Measurements from ENCODE around the gene APOBEC3G.
A peak's percentile ranks its signal among the peaks of the same experiment; 100 is the strongest.
"Not testable (repeated sequence)": the region's sequence is repeated elsewhere in the genome, so short reads cannot be mapped to it uniquely, and the experiment has no call there.

The APOBEC3G gene

DNA sequence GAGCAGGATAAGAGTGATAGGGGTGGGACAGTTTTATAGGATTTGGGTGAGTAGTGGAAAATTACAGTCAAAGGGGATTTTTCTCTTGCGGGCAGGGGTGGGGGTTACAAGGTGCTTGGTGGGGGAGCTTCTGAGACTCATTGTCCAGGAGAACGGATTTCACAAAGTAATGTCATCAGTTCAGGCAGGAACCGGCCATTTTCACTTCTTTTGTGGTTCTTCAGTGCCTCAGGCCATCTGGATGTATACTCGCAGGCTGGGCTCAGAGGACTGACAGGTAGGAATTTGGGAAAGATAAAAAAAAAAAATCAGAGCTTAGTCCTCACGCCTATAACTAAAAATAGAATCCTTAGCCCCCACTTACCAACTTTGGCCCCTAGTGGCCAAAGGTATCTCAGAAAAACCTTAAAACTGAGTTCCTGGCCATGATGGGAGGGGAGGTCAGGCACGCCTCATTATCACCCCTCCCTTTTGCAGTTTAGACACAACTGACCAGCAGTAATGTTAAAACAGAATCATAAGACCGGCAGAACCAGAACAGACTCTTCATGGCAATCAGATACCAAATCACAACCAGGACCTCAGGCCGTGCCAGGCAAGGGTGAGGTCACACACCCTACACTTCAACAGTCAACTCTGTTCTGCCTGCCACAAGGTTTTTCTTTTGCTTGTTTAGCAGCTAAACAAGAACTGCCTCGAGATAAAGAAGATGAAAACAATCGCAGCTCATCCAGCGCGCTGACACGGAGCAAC is 8.9 kb upstream of the APOBEC3G start:
- DNase-seq = no peak

DNA sequence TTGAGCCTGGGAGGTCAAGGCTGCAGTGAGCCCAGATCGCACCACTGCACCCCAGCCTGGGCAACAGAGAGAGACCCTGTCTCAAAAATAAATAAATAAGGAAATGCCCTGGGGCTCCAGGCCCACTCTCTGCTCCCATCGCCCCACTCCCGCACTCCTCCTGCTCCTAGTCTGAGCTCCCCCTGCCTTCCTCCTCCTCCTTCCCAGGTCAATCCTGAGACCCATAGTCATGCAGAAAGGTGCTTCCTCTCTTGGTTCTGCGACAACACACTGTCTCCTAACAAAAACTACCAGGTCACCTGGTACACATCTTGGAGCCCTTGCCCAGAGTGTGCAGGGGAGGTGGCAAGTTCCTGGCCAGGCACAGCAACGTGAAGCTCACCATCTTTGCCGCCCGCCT is 6.9 kb upstream of the APOBEC3G start:
- no peak for DNase-seq

DNA sequence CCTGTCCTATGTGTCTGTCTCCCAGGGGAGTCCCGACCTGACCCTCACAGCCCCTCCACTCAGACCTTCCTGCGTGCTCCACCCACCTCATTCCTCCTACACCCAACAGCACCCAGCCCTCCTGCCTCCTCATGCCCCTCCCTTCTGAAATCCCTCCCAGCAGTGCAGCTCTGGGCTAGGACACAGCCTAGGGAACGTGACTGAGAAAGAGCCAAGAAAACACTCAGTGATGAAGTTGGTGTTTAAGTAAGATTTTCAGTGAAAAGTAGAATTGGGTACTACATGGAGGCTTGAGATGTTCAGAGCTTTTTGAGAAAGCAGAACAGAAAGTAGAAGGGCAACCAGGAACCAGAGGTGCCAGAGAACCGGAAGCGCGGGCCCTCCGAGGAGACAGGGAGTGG is 4.5 kb upstream of the APOBEC3G start:
- DNase-seq = not testable (repeated sequence)

DNA sequence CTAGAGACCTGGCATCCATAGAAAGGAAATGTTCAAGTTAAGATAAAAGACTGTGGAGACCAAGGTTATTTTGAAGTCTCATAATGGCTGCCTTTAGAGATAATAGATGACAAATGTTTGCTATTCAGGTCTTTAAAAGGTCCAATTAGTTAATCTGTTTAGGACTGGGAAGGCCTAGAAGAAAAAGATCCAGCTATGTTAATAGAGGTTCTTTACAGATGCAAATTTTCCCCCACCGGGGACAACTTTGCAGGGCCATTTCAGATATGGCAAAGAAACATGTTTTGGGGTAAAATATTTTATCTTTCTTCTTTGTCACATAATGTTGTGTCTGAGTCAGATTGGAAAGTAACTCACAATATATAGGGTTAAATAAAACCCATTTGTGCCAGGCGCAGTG is 3.1 kb upstream of the APOBEC3G start:
- no peak for DNase-seq

DNA sequence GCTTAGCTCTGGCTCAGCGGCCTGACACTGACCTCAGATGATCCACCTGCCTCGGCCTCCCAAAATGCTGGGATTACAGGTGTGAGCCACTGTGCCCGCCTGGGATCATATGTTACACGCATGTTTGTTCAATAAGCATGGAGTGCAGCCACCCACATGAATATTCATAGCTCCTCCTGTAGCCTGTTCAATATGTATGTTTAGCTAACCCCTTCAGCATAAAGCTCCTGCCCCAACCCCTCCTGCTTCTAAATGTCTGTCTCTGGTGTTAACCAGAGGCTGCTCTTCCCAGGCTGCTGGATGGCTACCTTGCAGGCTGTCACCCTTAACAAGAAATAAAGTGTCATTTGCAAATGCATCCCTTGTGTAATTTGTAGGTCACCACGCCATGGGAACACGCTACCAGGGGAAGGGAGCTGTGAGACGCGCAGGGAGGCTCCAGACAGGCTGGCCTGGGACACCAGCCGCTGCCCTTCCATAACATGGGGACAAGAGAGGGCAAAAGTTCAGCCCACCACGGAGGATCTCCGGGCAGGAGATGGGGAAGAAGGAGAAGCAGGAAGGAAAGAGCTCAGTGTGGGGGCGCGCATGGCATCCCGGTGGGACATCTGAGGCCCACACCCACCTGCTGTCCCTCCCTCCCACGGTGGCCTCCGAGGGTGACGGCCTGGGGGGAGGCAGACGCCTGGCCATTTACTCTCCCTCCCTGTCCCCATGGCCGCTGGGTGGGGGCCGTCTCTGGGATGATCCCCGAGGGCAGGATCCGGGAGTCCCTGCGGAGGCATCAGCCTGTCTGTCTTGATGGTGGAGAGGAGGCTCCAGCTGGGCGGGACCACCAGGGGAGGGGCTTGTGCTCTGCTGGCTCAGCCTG is 685 bp upstream of the APOBEC3G start:
- not testable (repeated sequence) for DNase-seq

DNA sequence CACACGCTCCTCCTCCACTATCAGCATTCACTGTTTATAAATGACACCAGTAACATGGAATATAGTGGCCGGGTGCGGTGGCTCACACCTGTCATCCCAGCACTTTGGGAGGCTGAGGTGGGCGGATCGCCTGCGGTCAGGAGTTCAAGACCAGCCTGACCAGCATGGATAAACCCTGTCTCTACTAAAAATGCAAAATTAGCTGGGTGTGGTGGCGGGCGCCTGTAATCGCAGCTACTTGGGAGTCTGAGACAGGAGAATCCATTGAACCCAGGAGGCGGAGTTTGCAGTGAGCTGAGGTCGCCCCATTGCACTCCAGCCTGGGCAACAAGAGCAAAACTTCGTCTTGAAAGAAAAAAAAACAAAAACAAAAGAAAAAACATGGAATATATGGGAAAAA is 837 bp downstream of the APOBEC3G start:
- DNase-seq = not testable (repeated sequence)

DNA sequence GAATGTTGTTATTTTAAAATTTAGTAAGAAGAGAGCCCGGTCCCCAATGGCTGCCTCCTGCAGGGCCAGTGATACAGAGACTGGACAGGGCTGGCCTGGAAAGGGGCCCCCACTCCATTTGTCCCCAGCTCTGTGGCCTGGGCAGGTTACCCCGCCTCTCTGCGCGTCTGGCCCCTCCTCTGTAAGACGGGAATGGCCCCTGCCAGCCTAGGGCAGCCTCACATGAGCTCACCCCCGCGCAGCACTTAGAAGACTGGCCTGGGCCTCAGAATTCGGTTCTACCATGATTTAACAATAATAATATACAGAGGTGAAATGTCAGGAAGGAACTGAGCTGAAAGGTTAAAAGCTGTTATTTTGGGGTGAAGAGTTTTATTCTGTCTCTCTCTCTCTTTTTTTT is 1.3 kb downstream of the APOBEC3G start:
- no peak for DNase-seq

DNA sequence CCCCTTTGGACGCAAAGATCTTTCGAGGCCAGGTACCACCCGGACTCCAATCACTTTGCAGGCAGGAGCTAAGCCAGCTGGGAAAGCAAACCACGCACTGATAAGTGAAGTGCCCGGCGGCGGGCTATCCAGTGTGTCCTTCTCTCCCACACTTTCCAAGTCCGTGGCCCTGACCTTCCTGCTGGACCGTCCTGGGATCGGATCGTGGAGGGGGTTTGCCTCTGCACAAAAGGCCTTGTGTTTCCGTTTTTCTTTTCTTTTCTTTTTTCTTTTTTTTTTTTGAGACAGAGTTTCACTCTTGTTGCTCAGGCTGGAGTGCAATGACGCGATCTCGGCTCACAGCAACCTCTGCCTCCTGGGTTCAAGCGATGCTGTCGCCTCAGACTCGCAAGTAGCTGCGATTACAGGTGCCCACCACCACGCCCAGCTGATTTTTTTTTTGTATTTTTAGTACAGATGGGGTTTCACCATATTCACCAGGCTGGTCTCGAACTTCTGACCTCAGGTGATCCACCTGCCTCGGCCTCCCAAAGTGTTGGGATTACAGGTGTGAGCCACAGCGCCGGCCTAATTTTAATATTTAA is 2.1 kb downstream of the APOBEC3G start:
- not testable (repeated sequence) for DNase-seq

DNA sequence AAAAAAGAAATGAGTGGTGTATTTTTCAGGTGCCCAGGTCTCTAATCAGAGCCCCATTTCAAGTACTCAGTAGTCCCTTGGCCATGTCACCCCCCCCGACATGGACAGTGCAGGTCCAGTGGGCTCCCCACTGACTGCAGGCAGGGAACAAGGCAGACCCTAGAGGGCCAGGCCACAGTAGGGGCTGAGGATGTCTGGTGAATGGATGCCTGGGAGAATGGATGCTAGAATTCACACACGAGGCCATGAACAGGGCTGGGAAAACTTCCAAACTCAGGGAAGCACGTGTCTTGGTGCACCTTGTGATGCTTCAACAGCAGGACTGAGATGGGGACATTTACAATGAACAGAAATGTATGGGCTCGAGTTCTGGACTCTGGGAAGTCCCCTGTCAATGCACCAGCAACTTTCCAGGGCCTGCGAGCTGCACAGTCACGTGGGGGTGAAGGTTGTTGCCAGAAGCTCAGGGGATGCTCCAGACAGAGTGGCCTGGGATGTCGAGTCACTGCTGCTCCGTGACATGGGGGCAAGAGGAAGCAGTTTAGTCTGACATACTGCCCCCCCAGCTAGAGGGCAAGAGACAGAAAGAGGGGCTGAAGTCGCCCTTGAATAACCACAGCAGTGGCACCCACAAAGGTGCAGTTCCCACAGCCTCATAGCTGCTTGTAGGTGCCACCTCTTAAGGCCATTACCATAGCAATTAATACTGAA is 3.1 kb downstream of the APOBEC3G start:
- DNase-seq = no peak

DNA sequence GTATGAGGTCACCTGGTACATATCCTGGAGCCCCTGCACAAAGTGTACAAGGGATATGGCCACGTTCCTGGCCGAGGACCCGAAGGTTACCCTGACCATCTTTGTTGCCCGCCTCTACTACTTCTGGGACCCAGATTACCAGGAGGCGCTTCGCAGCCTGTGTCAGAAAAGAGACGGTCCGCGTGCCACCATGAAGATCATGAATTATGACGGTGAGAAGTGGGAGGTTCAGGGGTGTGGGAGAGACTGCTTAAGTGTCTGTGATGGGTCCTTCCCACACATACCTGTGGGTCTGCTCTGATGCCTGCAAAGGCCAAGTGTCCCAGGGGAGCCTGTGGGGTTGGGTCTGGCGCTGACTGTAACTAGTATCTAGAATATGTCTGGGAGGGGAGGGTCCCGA is 3.9 kb downstream of the APOBEC3G start:
- DNase-seq = no peak

DNA sequence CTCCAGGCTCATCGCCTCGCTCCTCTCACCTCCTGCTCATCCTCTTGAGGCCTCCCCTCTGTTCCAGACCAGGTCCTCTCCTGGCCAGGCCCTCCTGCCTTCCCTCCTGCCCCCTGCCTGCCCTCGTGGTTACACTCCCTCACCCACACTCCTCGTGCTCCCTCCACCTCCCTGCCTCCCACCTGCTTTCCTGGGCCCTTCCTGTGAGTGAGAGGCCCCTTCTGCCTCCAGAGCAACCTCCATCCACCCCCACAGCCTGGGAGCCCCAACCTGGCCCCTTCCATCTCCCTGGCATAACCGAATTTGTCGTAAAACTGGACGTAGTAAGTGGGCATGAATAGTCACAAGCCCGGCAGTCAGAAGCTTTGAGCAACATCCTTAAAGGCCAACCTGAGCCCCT is 4.5 kb downstream of the APOBEC3G start:
- DNase-seq = no peak

DNA sequence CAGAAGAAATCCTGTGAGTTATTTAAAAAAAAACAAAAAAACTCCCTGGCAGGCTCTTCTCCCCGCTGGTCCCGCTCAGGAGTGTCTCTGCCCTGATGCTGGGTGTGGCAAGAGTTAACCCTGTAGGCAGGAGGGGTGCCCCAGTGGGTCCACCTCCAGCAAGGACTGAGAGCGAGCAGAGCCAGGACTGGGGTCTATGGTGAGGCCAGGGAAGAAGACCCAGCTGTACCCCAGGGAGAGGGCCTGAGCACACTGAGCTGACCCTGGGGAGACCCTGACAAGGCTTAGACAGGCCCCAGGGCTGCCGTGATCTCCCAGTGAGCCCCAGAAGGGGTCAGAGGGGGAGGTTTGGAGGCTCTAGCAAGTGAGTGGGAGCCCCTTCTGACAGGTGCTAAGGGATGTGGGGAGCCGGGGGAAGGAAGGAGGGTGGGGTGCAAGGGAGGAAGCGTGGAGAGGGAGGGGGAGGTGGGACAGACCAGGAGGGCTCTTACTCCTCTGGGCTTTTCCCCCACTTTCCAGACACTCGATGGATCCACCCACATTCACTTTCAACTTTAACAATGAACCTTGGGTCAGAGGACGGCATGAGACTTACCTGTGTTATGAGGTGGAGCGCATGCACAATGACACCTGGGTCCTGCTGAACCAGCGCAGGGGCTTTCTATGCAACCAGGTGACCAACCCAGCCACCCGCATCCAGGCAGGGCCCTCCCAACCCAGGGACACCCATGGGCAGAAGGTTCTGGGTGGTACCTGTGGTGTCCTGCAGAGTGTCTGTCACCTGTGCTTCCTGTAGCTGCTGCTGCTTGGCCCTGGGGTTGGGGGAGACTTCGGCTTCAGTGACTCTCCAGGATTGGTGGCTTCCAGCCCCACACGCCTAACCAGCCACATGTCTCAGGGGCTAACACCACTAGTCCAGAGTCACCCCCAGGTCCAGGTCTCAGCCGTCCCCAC is 6.4 kb downstream of the APOBEC3G start:
- DNase-seq = no peak

DNA sequence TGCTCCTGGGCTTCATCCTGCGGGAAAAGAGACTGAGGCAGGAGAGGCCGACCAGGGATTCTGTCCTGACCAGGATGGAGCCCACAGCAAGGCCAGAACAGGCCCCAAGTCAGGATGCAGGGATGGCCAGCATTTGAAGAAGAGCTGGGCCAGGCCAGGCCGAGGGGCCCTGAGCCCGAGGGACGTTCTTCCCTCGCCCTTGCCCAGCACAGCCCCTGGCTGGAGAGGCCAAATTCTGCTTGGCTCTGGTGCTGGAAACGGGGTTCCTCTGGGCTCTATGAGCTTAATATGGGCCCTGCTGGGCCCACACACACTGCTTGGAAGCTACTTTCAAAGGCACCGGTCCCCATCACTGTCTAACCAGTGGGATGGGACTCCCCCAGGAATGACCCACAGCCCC is 7.6 kb downstream of the APOBEC3G start:
- DNase-seq = no peak

DNA sequence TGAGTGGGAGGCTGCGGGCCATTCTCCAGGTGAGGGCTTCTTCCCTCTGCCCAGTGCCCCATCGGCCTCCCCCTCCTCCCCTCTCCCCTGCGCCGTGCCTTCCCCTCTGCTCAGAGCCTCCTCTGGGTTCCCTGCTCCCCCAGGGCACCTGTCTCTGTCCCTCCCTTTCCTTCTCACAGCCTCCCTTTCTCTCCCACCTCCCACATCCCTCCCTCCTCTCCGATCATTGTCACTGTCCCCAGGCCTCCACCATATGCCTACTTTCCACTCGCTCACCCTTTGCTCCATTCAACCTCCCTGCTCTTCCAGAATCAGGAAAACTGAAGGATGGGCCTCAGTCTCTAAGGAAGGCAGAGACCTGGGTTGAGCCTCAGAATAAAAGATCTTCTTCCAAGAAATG is 10.0 kb downstream of the APOBEC3G start:
- no peak for DNase-seq

DNA sequence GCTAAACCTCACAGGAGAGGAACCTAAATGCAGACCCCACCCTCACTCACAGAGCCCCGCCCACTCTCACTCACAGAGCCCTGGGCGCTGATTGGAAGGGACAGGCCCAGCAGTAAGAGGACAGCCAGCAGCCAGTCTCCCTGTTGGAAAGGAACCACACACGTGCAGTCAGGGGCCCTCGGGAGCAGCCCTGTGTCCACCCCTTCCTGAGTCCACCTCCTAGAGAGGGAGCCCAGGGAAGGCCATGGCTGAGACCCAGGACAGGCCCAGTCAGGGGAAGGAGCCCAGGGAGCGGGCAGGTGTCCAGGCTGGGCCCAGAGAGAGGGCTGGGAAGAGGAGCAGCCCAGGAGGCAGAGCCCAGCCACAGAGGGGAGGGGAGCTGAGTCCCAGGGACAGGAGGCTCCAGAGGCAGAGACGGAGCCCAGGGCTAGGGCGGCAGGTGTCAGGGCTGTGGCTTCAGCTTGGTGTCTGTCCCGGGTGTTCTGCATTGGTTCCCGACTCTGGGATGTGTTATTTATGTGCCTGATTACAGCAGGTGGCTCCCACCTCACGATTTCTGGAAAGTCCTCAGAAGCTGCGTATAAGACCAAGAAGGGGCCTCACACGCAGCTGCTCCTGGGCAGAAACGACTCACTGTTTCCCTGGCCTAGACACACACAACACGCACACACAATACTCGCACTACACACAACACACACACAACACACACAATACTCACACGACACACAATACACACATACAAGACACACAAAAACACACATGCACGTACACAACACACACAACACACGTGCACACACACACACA is 11.0 kb downstream of the APOBEC3G start:
- DNase-seq = peak; percentile 57

DNA sequence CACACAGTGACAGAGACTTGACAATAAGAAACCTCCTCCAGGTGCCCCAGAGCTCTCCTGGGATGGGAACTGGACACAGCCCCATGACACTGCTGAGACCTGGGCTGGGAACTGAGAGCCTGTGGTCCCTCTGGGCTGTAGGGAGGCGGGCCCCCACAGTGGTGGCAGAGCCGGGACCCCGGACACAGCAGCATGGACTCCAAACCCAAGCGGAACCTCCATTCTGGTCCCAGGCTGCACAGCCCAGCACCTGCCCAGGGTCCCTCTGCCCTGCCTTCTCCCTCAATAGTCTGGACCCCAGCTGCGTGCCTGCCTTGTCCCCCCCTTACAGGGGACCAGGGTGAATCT is 11.6 kb downstream of the APOBEC3G start:
- DNase-seq = no peak

DNA sequence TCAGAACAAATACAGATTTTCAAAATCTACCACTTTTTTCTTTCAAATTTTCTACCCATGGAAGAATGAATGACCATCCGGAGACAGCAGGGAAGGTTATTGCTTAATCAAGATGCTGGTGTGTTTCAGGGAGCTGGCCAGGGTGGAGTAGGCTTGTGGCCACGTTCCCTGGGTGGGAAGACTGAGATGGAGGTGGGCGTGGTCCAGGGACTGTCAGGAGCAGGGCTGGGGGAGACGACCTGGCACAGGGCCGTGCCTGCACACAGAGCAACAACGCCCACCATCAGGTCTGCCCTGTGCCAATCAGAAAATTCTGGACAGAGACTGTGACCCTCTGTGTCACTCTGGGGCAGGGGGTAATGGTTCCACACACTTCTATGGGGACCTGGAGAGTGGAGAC is 12.9 kb downstream of the APOBEC3G start:
- no peak for DNase-seq

DNA sequence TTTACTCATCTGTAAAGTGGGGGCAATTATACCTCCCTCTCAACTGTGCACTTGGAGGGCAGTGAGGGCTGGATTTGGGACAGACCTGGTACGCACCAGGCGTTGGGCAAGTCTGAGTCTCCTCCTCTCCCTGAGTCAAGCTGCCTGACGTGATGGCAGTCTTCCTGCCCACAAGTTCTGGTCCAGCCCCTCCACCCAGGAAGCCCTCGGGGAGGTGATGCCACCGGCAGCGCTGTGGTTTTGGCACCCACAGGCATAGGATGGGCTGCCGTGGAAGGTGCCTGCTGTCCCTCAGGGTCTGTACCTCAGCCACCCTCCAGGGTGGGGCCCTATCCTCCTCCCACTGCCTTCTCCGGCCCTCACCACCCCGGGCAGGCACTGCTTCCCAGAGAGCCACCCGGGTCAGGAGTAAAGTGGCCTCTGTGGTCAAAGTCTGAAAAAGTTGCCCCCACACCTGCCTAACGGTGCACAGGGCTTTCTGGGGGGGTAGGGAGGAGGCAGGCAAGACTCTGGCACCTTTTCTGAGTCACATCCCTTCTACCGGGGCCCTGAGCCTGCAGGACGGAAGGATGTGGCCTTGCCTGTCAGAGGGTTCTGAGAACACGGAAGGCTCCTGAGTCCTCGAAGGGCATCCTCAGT is 13.5 kb downstream of the APOBEC3G start:
- no peak for DNase-seq

DNA sequence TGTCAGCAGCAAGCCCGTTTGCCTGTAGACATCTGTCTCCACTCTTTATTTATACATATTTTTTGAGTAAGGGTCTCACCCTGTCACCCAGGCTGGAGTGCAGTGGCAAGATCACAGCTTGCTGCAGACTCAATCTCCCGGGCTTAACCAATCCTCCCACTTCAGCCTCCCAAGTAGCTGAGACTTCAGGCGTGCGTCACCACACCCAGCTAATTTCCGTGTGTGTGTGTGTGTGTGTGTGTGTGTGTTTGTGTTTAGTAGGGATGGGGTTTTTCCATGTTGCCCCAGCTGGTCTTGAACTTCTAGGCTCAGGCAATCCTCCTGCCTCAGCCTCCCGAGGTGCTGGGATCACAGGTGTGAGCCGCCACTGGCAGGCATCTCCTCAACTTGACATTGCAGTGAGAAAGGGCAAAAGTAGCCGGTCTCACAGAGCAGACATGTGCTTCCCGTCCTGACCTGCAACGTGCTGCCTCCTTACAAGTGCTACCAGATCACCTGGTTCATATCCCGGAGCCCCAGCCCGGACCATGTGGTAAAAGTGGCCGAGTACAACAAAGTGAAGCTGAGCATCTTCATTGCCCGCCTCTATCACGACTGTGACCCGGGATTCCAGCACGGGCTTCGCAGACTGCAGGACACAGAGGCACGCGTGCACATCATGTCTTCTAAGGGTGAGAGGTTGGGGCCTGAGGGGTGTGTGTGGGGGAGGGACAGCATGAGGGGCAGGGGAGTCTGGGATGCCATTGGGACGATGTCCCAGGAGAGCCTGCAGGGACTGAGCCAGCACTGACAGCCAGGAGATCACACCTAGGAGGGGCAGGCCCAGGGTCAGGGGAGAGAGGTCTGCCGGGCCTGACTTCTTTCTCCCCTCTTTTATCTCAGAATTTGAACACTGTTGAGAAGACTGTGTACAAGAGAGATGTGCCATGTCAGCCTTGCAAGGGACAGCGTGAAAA is 14.3 kb downstream of the APOBEC3G start:
- no peak for DNase-seq
